Thoracic aorta (tissue), 2 donors: ENCODE results near the gene RNF149. TPM values are rescaled to one million over a fixed set of nuclear protein-coding genes. Genes with fewer than 3 reads are reported as not detected.

ENCODE experiments used
- ATAC-seq: fragments of 150-250 bp; one replicate; pipeline ENCODE4 v1.8.0; 2017; ENCODE audit warnings: low read depth; ENCODE audit not compliant: insufficient number of reproducible peaks, low FRiP score
- DNase-seq: peaks from one replicate; pipeline ENCODE4 v3.0.0-alpha.2; 2020; ENCODE audit warnings: low spot score
- H3K27ac ChIP-seq, 2 donors: fragments of 200-600 bp; sonication (generic); 1 replicate in 1 of 2; 2 replicates in 1 of 2; pipeline ENCODE4 v1.5.1; 2016; ENCODE audit warnings: mild to moderate bottlenecking in 2 of 2, moderate library complexity in 2 of 2
- H3K27me3 ChIP-seq: fragments of 200-600 bp; sonication (generic); replicated peaks from 2 replicates; pipeline ENCODE4 v1.6.0; 2016; ENCODE audit warnings: mild to moderate bottlenecking; ENCODE audit not compliant: insufficient read depth
- H3K36me3 ChIP-seq: fragments of 200-600 bp; sonication (generic); one replicate; pipeline ENCODE4 v1.5.1; 2016
- H3K4me1 ChIP-seq, 2 donors: fragments of 200-600 bp; sonication (generic); 1 replicate in 1 of 2; 2 replicates in 1 of 2; pipeline versions ENCODE4 v1.5.1 to v1.6.0; 2016; ENCODE audit warnings: low read depth in 2 of 2, mild to moderate bottlenecking in 1 of 2; ENCODE audit not compliant: control insufficient read depth in 1 of 2
- H3K4me3 ChIP-seq: fragments of 200-600 bp; sonication (generic); 2 replicates; pipeline ENCODE4 v1.5.1; 2016; ENCODE audit warnings: mild to moderate bottlenecking
- H3K9me3 ChIP-seq: fragments of 200-600 bp; sonication (generic); 2 replicates; pipeline ENCODE4 v1.5.1; 2016
- total RNA-seq, 2 donors: library from RNA; depleted of rRNA; stranded (reverse); fragments of >200 nt; gene quantifications; one replicate each; pipeline versions ENCODE4 v1.1.0 to v1.2.3, GENCODE V29; 2016
- TF ChIP-seq, protein P1 (sequence below): fragments of 200-600 bp; sonication (generic); IDR thresholded peaks from one replicate; pipeline ENCODE4 v1.5.1; 2019; ENCODE audit warnings: antibody characterized with exemption

Gene RNF149
- total RNA-seq, 2 donors from 2014 or later: 106 to 152 TPM

DNA sequence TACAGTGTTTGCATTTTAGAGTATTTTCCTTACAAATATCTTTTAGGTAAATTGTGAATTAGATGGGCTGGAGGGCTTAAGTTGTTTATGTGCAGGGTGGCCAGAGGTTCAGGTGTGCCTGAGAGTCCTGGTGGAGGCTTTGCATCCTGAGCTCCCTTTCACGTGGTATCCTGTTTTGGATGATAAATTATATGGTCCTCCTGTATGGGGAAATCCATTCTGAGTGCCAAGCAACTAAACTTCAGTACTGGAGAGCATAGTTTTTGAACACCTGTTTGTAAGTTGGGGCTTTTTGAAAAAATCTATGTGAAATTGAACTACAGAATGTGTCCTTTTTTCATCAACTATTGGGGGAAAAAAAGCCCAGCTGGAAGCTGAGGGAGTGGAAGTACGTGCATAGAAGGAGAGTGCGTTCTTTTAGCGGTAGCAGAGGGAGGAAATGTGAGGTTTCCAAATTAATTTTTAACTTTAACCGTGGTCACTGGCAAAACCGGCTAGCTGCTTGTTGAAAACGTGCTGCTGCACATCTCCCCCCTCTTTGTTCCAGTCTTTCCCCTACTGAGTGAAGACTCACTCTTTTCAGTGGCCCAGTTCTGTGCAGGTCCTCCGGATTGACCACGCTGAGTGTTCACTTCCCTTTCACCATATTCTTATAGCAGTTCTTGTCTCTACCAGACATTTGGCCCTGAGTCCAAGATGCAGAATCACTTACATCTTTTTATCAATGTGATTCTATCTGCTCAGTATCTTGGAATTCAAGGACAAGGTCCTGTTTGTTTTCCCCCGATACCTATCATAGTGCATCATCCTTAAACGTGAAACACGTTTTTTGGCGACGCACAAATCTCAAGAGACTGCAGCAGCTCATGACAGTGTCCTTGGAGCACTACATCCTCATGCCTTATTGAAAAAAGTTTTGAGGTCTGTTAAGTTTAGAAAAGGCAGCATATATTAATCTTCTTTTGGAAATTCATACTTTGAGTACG is 40.5 kb downstream of the RNF149 start:
- Histone ChIP-seq H3K9me3 (no peaks in the 10 kb centered on the region), H3K36me3 (peaks cover 26% of the 10 kb centered on the region), H3K27me3 (no peaks in the 10 kb centered on the region), H3K4me1 (no peaks in the 10 kb centered on the region), H3K4me3 (no peak overlapping the region), H3K27ac (no peak overlapping the region)
- ATAC-seq (no peak), DNase-seq (no peak)
- TF ChIP-seq, protein P1, sequence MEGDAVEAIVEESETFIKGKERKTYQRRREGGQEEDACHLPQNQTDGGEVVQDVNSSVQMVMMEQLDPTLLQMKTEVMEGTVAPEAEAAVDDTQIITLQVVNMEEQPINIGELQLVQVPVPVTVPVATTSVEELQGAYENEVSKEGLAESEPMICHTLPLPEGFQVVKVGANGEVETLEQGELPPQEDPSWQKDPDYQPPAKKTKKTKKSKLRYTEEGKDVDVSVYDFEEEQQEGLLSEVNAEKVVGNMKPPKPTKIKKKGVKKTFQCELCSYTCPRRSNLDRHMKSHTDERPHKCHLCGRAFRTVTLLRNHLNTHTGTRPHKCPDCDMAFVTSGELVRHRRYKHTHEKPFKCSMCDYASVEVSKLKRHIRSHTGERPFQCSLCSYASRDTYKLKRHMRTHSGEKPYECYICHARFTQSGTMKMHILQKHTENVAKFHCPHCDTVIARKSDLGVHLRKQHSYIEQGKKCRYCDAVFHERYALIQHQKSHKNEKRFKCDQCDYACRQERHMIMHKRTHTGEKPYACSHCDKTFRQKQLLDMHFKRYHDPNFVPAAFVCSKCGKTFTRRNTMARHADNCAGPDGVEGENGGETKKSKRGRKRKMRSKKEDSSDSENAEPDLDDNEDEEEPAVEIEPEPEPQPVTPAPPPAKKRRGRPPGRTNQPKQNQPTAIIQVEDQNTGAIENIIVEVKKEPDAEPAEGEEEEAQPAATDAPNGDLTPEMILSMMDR: no peak

DNA sequence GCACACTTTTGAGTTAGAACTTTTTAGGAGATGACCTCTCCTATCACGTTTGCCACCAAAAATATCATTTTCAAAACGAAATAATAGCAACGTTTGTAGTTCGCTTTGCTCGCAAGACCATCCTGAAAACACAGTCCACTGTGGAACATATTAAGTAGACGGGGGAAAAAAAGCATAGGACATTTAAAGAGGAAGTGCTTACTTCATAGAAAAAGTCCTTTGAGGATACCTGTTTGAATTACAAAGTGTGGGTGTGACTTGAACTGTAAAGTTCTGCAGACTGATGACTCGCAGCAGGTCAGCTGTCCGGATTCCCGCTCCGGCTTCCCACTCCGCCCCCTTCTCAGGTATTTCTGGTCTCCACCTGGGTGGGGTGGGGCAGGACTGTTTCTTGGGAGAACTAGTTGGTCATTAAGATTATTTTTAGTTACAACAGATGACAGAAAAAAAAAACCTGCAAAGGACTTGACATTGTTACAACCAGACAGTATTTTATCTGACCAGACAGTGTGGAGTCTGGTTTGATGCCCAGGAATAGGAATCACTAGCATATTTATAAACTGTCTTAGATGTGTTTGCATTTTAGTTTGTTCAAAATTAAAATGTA is 42.5 kb downstream of the RNF149 start:
- DNase-seq (no peak), ATAC-seq (no peak)
- Histone ChIP-seq H3K4me3 (no peak overlapping the region), H3K4me1 (no peaks in the 10 kb centered on the region), H3K27me3 (no peaks in the 10 kb centered on the region), H3K27ac (no peak overlapping the region), H3K36me3 (peaks cover 15% of the 10 kb centered on the region), H3K9me3 (no peaks in the 10 kb centered on the region)
- TF ChIP-seq, protein P1: no peak

DNA sequence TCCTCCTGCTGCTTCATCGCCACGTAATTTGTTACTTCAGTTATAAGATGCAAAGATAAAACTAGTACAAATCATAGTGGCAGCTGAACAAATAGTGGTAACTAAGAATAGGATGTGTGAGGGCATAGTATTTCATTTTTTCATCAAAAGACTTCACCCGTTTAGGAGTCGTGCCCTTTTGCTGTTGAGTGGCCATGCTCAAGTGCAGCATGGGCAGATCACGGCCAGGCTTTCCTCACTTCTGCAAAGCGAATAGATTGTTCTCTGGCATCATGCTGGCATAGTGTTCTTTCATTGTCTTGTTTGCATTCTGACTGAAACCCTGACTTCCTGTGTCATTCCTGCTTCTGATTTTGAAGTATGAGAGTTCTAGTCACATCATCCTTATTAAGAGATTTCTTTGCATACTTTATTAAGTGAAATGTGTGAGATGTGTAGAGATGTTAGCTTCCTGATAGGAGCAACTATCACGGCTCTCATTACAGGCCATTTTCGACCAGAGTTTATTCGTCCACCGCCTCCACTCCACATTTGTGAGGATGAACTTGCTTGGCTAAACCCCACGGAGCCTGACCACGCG is 44.1 kb downstream of the RNF149 start:
- H3K4me1 ChIP-seq: no peaks in the 10 kb centered on the region
- no peak overlapping the region for H3K4me3 ChIP-seq
- TF ChIP-seq, protein P1: no peak
- H3K9me3 ChIP-seq: no peaks in the 10 kb centered on the region
- ATAC-seq (no peak), DNase-seq (no peak)
- H3K27me3 ChIP-seq: no peaks in the 10 kb centered on the region
- H3K27ac ChIP-seq: no peak overlapping the region
- peaks cover 12% of the 10 kb centered on the region for H3K36me3 ChIP-seq

DNA sequence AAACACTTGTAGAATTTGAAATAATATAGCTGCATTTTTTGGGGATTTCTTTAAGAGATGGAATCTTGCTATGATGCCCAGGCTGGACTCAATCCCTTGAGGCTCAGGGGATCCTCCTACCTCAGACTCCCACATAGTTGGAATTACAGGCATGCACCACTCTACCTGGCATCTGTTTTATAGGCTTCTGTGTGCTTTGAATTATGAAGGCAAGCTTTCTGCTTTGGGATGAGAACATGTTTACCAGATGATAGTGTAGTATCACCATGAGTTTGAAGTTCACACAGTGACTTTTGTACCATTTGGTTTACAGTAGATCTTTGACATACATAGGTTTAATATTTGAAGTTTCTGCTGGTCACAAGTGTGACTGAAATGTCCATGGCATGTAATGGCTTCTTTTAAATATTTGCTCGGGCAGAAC is 45.1 kb downstream of the RNF149 start:
- ATAC-seq (no peak), DNase-seq (no peak)
- Histone ChIP-seq H3K36me3 (peaks cover 18% of the 10 kb centered on the region), H3K27ac (no peak overlapping the region), H3K9me3 (no peaks in the 10 kb centered on the region), H3K4me1 (no peaks in the 10 kb centered on the region), H3K4me3 (no peak overlapping the region), H3K27me3 (no peaks in the 10 kb centered on the region)
- TF ChIP-seq, protein P1: no peak

DNA sequence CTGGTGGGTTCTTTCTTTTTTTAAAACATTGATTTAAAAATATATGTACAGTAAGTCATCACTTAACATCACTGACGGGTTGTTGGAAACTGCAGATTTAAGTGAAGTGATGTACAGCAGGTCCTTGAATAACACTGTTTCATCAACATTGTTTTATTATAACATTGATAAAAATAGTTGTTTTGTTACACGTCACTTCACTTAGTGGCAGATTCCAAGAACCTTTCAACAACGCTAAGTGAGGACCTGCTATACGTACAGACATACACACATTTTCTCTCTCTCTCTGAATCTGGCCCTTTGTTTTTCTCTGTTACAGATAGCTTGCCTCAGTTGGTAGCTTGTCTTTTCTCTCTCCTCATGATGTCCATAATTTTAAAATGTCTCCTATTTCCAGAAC is 46.4 kb downstream of the RNF149 start:
- TF ChIP-seq, protein P1: no peak
- DNase-seq: no peak
- H3K9me3 ChIP-seq: no peaks in the 10 kb centered on the region
- H3K4me1 ChIP-seq: no peaks in the 10 kb centered on the region
- H3K27ac ChIP-seq: no peak overlapping the region
- no peak for ATAC-seq
- peaks cover 22% of the 10 kb centered on the region for H3K36me3 ChIP-seq
- no peak overlapping the region for H3K4me3 ChIP-seq
- no peaks in the 10 kb centered on the region for H3K27me3 ChIP-seq
